HG03066 (cell line): Measurements from ENCODE around the gene CHRNA9.

Source experiments
- ATAC-seq: cut with Tn5 transposase; IDR thresholded peaks from one replicate; pipeline ENCODE4 v1.9.1; 2021; ENCODE audit warnings: low read depth; ENCODE audit not compliant: unreplicated experiment

CHRNA9 gene

DNA sequence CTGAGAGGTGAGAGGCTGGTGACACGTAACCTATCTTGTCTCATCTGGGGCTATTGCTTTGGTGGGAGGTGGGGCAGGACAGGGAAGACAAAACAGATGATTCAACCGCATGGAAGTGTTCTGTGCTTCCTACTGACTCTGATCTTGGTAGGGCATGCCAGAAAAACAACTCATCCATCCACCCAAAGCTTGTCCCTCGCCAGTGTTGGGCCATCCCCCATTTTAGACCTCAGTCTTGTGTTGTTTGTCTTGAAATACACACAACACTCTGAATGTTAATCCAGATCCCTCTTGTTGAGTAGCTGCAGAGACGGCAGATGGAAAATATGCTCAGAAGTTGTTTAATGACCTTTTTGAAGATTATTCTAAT is 377 bp downstream of the CHRNA9 start:
- no peak for ATAC-seq

DNA sequence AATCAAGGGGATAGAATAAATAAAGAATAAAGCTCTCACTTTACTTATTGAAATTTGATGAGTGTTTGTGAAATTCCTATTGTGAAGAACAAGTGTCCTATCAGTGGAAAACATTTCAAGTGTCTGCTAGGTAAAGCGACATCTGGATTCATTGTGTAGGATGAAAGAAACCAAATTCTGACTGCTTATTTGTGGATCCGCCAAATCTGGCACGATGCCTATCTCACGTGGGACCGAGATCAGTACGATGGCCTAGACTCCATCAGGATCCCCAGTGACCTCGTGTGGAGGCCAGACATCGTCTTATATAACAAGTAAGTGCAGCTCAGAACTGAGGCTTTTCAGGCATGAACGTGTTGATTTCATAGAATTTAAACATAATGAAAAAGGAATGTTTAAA is 1.9 kb downstream of the CHRNA9 start:
- no peak for ATAC-seq

DNA sequence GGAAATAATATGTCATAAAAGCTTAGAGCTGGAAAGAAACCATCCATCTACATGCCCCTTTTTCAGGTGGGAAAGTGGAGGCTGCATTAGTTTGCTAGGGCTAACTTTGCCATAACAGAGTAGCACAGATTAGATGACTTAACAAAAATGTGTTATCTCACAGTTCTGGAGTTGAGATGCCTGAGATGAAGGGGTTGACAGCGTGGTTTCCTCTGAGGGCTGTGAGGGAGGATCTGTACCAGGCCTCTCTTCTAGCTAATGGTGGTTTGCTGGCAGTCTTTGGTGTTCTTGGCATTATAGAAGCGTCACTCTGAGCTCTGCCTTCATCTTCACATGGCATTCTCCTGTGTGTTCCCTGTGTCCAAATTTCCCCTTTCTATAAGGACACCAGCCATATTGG is 2.4 kb downstream of the CHRNA9 start:
- no peak for ATAC-seq

DNA sequence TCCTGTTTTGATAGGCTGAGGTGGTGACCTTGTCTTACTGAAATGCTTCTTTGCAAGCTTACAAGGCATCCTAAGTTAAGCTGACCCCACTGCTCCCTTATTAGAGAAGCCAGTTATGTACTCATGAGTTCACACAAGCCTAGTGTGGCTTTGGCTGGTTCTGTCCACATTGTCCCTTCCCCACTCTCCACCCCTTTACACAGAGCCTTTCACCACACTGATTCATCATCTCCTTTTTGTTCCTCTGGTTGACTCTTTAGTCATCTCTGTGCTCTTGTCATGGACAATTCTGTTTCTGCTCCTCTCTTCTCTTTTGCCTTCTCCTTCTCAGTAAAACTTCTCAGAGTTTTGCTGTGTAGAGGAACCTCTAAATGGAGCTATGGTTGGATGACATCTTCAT is 4.9 kb downstream of the CHRNA9 start:
- ATAC-seq, result no peak

DNA sequence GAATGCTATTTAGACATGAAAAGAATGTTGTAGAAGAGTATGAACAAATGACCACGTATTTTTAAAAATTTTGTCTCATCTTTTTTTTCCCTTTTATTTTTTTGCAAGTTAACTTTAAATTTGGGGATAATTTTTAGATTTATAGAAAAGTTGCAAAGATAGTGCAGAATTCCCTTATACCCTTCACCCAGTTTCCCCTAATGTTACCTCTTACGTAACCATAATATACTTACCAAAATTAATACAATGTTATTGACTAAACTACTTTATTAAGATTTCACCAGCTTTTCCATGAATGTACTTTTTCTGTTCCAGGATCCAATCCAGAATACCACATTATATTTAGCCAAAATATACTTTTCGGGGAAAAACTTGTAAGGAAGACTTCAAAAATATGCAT is 12.3 kb downstream of the CHRNA9 start:
- ATAC-seq, result no peak

DNA sequence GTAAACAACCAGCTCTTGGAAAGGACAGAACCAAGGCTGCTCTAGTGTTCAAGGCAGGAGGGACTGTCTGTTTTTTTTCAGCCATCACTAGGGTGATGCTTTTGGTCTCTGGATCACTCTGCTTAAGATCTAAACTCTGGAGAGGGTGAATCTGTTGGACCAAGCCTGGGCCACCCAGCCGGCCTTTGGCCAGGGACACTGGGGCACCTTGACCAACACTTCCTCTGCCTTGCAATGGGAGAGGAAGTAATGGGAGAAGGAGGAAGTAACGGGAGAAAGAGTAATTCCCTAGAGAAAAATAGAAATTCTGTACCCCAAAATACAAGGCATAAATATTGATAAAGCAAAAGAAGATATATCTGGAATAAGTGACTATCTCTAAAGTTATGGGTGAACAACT is 12.9 kb downstream of the CHRNA9 start:
- no peak for ATAC-seq

DNA sequence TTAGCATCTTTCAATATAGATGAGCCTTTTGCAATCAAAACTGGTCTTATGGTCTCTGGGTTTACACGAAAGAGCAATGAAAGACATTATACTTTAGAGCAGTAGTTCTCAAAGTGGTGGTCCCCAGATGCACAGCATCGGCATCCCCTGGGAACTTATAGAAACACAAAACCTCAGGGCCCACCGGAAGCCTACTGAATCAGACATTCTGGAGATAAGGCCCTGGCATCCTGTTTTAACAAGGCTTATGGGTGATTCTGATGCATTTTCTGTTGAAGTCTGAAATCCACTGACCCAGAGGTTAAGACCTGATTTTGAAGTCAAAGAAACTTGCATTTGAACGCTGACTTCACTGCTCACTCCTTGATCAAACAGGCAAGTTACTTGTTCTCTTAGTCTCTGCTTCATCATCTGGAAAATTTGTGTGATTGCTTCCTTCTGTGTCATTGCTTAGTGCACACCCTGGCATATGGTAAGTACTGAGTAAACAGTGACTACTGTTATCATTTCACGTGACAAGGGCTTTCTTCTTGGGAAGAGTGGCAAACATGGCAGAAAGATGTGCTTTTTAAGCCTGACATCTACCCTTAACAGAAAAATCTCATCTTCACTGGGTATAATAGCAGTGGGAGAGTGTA is 14.5 kb downstream of the CHRNA9 start:
- ATAC-seq, result no peak

DNA sequence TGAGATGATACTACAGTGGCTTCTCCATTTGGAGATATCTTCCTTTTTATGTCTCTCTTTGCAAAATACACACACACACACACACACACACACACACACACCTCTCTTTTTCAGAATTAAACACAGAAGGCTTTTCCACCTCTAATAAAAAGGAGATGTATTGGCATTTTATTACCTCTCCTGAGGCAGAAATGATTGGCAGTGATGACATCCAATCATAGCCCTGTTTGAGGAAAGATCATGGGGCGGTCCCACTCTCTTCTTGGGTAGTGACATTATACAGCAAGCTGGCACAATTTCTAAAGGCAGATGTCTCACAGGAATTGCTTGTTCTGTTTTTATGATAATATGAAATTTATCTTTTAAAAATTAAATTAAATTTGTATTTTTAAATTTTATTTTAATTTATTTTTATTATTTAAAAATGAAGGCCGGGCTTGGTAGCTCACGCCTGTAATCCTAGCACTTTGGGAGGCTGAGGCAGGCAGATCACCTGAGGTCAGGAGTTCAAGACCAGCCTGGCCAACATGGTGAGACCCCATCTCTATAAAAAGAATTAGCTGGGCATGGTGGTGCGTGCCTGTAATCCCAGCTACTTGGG is 15.6 kb downstream of the CHRNA9 start:
- ATAC-seq, result no peak

DNA sequence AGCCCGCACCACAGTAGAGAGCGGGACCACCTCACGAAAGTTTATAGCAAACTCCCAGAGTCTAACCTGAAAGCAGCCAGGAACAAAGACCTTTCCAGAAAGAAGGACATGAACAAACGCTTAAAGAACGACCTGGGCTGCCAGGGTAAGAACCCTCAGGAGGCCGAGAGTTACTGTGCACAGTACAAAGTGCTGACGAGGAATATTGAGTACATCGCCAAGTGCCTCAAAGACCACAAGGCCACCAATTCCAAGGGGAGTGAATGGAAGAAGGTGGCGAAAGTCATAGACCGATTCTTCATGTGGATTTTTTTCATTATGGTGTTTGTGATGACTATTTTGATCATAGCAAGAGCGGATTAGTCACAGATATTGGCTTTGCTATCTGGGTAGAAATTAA is 19.0 kb downstream of the CHRNA9 start:
- ATAC-seq, result no peak

DNA sequence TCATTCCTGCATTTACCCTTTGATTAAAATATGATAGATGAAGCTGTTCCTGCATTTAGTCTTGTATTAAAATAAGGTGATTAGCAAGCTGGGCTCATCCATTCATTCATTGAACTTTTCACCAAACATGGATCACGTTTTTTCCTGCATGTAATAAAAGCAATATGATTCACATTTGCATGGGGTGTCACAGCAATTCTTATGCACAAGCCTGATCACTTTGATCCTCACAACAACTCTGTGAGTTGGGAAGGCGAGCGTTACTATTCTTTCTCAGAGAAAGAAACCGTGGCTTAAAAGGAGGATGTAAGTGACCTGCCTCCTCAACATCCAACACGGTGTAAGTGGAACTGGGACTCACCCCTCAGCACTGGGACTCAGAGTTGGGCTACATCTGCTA is 20.0 kb downstream of the CHRNA9 start:
- ATAC-seq, result no peak

DNA sequence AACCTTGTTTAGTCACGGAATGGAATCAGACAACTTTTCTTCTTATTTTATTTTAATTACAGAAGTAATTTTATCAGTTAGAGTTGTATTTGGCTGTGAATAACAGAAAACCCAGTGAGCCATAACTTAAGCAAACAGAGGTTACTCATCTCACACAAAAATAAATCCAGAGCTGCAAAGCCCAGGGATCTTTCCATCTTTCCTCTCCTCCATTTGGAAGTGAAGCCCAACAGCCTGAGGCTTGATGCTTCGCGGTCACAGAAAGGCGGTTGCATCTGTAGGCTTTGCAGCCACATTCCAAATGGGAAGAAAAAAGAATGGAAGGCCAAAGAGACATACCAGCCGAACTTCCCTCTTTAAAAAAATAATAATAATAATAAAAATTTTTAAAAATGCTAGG is 22.6 kb downstream of the CHRNA9 start:
- ATAC-seq, result no peak

DNA sequence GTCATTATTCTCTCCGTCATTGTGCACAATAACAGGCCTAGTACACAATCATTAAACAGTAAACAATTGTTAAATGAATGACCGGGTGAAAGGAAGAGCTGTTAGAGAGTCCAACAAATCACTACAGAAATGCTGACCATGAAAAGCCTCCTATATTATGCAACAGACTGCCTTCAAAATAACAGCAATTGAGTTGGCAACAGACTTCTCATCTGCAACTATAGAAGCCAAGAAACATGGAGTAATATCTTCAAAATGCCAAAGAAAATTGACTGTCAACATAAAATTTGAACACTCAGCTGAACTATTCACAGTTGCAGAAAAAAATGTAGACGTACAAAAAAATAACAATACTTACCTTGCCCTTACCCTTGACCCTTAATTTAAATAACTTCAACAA is 26.2 kb downstream of the CHRNA9 start:
- ATAC-seq, result no peak

DNA sequence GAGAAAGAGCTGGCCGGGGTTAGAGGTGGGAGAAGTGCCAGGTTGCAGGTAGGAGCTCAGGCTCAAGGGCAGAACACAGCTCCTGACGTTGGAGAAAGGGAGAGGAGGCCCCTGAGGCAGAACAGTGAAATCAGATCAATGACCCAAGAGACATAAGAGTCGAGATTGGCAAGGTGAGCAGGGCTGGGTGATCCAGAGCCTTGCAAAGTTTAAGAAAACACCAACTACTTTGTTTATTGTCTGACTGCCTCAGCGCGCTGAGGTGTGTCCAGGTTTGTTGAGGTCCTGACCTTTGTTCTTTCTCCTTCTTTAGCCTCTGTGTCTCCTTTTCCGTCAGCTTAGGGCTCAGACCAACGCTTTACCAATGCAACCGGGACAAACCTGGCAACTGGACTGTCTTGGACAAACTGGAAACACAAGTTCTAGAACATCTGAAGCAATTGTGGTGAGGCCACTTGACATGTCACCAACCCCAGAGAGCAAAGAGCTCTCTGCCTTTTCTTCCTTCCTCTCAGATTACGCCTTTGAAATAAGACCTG is 28.3 kb downstream of the CHRNA9 start:
- ATAC-seq, result no peak

DNA sequence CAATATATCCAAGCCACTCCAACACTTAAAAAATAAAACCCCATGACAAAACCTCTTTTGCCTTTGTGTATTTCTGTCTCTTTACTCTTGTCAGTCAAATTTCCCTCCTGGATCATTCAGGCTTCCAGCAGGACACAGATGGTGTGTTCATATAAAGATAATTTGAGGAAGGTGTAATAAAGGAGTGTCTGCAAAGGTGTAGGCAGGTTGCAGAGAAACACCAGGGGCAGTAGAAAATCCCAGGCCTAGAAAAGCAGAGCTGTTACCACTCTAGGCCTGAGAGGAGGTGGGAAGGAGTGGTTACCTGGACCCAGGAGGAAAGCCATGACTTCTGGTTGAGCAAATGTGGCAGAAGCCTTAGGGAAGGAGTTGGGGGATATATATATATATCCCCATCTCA is 28.8 kb downstream of the CHRNA9 start:
- ATAC-seq, result no peak

DNA sequence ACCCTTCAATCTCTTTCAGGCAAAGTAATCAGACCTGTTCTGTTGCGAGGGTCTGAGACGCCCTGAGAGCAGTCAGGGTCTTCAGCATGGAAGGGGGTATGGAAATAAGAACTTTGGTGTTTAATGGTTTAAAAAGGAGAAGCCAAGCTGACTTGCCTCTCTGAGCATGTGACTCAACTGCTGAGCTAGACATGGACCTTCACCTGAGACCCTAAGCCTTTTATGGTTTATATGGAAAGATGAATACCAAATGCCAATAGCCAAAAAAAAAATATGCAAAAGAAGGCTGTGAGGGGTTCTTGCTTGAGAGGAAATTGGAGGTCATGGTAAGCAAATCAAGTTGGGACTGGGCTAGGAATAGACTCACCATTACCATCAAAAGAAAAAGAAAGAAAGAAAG is 30.6 kb downstream of the CHRNA9 start:
- ATAC-seq, result no peak

DNA sequence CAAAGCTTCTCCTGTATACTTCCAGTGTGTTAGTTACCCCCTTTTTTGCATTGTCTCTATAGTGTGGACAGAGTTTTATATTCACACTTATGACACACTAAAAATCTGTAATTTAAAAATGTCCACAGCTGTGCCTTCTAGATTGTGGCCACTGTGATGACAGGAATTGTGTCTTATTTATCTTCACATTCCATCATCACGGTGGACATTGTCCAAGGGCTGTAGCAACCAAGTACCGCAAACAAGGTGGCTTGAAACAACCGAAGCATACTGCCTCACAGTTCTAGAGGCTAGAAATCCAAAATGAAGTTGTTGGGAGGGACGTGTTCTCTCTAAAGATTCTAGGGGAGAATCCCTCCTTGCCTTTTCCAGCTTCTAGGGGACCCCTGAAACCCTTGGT is 32.3 kb downstream of the CHRNA9 start:
- no peak for ATAC-seq

DNA sequence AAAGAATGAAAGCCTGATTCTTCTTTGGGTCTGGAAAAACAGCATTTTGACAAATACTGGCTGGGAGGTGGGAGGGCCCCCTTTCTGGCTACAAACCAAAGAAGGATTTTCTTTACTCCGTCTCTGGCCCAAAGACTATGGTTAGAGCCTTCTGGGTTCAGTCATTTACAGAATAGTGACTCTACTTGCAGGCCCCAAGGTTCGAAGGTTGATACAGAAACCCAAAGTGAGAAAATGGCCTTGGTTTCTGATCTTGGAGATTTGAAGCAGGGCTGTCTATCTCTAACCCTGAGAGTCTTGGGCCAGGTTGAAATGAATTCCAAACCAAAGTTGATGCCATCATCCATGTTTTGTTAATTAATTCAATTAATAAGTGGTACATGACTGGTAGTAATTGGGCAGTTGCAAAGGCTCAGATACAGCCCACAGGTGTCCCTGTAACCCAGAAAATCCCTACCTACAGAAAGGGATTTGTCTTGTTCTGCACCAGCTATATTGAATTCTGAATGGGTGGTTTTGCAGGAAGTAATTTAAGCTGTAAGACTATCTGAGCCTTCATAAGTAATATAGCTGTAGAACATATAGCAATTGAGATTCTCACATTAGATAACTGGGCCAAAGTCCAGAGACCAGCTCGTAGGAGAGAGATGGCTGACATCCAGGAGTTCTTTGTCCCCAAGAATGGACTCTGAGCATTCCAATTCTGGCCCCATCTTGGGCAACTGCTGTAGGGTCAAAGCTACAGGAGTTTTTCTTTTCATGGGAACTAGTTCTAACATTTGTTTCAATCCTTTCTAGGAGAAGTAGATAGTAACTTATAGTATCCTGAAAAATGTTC is 34.5 kb downstream of the CHRNA9 start:
- ATAC-seq, result no peak

DNA sequence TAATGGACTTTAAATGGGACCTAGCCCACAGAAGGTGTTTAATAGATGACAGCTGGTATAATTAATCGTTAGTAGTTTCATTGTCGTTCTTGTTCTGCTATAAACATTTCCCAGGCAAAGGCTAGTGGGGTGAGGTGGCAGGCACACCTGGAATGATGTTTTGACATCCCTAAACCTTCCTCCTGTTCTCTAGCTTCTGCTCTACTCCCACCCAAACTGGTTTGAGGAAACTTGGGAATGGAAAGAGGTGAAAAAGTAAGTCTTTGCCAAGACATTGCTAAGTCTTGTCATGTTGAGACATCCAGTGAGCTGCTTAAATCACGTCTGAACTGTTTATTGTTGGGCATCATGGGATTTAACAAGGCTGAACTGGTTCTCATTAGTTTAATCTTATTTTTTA is 37.5 kb downstream of the CHRNA9 start:
- no peak for ATAC-seq

DNA sequence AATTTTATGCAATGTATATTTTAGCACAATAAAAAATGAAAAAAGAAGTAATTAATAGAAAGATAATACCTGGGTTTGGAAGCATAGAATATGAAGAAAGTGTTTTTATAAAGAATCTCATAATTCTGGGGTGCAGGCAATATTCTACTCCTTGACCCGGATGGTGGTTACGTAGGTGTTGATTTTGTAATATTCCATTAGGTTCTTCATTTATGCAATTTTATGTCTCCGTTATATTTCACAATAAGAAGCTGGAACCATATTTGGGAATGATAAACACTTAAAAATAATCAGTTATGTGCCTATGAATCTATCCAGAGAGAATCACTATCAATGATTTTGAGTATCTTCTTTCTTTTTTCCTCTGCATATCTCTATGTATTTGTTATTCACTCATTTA is 38.5 kb downstream of the CHRNA9 start:
- no peak for ATAC-seq

DNA sequence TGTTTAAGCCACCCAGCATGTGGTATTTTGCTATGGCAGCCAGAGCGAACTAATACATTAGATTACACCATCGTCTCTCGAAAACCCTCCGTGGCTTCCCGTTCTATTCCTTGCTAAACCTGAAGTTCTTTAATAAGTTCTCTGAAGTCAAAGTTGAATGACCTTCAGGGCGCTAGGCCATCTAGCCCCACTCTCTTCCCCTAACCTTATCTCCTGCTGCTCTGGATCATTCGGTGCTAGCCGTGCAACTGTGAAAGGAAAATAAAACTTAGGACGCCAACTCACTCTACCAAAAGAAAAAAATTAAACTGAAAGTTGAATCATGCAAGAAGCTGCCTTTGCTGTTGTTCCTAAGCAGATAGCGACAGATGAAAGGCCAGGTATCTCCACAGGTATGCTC is 40.0 kb downstream of the CHRNA9 start:
- ATAC-seq, result no peak

DNA sequence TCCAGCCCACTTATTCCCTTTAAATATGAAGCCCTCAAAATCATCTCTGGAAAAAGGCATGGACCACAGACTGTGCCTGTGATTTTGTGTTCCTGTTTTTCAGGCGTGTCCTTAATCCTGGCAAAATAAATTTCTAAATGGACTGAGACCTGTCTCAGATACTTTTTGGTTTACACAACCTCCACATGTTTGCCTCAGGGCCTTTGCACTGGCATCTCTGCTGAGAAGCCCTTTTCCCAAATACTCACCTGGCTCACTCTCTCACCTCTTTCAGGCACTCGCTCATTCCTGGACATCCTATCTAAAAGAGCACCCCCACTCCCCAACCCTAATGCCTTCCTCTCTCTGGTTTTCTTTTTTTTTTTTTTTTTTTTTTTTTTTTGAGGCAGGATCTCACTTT is 40.5 kb downstream of the CHRNA9 start:
- ATAC-seq, result no peak
